Suprapubic skin (tissue), 4 donors: ENCODE measurements around the gene TXNL4A.

ENCODE experiments used
- CTCF ChIP-seq, 2 donors: fragments of 200-600 bp in 1 of 2; fragments of 450-650 bp in 1 of 2; sonication (generic) in 1 of 2; IDR thresholded peaks; one replicate each; pipeline ENCODE4 v1.5.1; 2016 to 2019; ENCODE audit warnings: antibody characterized with exemption in 2 of 2, mild to moderate bottlenecking in 1 of 2, moderate library complexity in 1 of 2
- EP300 ChIP-seq: sonication (generic); formaldehyde crosslinking; IDR thresholded peaks from one replicate; pipeline ENCODE4 v1.6.1; 2017; ENCODE audit warnings: antibody characterized with exemption
- POLR2A ChIP-seq, 2 donors: fragments of 450-650 bp; IDR thresholded peaks; one replicate each; pipeline ENCODE4 v1.6.1; 2017; ENCODE audit warnings: antibody characterized with exemption in 2 of 2, mild to moderate bottlenecking in 2 of 2, moderate library complexity in 2 of 2
- POLR2AphosphoS5 ChIP-seq, 3 donors: sonication (generic); formaldehyde crosslinking; IDR thresholded peaks; one replicate each; pipeline ENCODE4 v1.6.1; 2017; ENCODE audit warnings: antibody characterized with exemption in 3 of 3

GRCh38 chr18:79941473-79942119 lies 46.8 kb downstream of the TXNL4A start:
- no peak for TF ChIP-seq EP300
- no peak for TF ChIP-seq CTCF (IDR thresholded peaks at IDR 0.05)
- no peak for TF ChIP-seq POLR2AphosphoS5 (IDR thresholded peaks at IDR 0.05)
- no peak for TF ChIP-seq POLR2A (IDR thresholded peaks at IDR 0.05)
